Esophagus squamous epithelium (tissue), 5 donors: Measurements from ENCODE around the gene GGN. TPM values are rescaled to one million over a fixed set of nuclear protein-coding genes. Genes with fewer than 3 reads are reported as not detected.
"Not testable (repeated sequence)": the region's sequence is repeated elsewhere in the genome, so short reads cannot be mapped to it uniquely, and the experiment has no call there.

ENCODE experiments used
- DNase-seq: peaks from one replicate; lab custom pipeline; 2025; lab: John Stamatoyannopoulos, UW
- H3K27ac ChIP-seq, 4 donors: fragments of 200-600 bp; sonication (generic); one replicate each; pipeline ENCODE4 v1.5.1; 2016 to 2019; ENCODE audit warnings: mild to moderate bottlenecking in 1 of 4
- H3K27me3 ChIP-seq, 4 donors: fragments of 200-600 bp; sonication (generic); 1 replicate in 3 of 4; 2 replicates in 1 of 4; pipeline versions ENCODE4 v1.5.1 to v1.6.0; 2017 to 2021; ENCODE audit warnings: antibody characterized with exemption in 1 of 4
- H3K36me3 ChIP-seq, 3 donors: fragments of 200-600 bp; sonication (generic); one replicate each; pipeline ENCODE4 v1.5.1; 2016 to 2019
- H3K4me1 ChIP-seq, 3 donors: fragments of 200-600 bp; sonication (generic); one replicate each; pipeline ENCODE4 v1.5.1; 2017 to 2019
- H3K4me3 ChIP-seq, 4 donors: fragments of 200-600 bp; sonication (generic); 1 replicate in 3 of 4; 2 replicates in 1 of 4; pipeline ENCODE4 v1.5.1; 2016 to 2019; ENCODE audit warnings: mild to moderate bottlenecking in 2 of 4, moderate library complexity in 1 of 4
- H3K9me3 ChIP-seq, 3 donors: fragments of 200-600 bp; sonication (generic); one replicate each; pipeline ENCODE4 v1.5.1; 2016 to 2019
- POLR2A ChIP-seq, 4 donors: fragments of 450-650 bp; IDR thresholded peaks; one replicate each; pipeline ENCODE4 v1.6.1; 2017; ENCODE audit warnings: antibody characterized with exemption in 4 of 4, mild to moderate bottlenecking in 4 of 4, moderate library complexity in 3 of 4
- WGBS, 2 donors: methylation state at CpG; one replicate each; pipeline ENCODE4 v1.1.5; 2018; 5-methylcytosine and 5-hydroxymethylcytosine counted together
- intact Hi-C: fragments of 100-400 bp; cut with DNase I; formaldehyde crosslinking; loops from one replicate; pipeline ENCODE4 v1.15.0; 2022
- total RNA-seq, 4 donors: library from RNA; depleted of rRNA; stranded (reverse); fragments of >200 nt; gene quantifications; one replicate each; pipeline ENCODE4 v1.1.0, GENCODE V29; 2016
- TF ChIP-seq, protein P1 (sequence below), 6 experiments: fragments of 450-650 bp in 4 of 6; fragments of 200-600 bp in 2 of 6; sonication (generic) in 2 of 6; IDR thresholded peaks; one replicate each; pipeline ENCODE4 v1.5.1; 2016 to 2019; ENCODE audit warnings: antibody characterized with exemption in 6 of 6, mild to moderate bottlenecking in 4 of 6, moderate library complexity in 4 of 6
- donor health status: DM: yes; HTN: yes; CAD: no.

Gene GGN
- total RNA-seq, 4 donors from 2014 or later = 0.15 TPM; not detected in 3

DNA sequence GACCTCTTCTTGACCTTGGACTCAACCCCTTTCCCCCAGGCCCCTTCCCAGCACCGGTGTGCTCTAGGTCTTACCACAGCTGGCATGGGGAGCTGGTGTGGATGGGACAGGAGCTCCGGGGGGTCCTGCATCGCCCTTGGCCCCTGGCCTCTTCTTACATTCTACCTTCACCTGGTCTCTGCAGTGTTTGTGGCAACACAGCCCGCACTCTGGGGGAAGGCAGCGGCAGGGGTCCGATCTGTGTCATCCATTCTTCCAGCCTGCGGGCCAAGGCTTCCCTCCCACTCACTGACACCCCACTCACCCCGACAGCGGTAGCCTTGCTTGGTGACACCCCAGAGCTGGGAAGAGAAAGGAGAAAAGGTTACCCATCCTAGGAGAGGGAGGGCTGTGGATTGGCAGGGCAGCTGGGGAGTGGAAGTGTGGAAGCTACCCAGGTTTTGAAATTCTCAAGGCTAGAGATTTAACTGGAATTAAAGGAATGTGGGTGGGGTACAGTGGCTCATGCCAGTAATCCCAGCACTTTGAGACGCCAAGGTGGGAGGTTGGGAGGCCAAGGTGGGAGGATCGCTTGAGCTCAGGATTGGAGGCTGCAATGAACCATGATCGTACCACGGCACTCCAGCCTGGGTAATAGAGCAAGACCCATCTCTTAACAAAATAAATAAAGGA, 23.3 kb upstream of the GGN start:
- WGBS, 2 donors = 79 to 81% methylated on average over 7 to 10 of the region's 13 CpGs
- Histone ChIP-seq H3K4me1 (no peaks in the 10 kb centered on the region), H3K9me3 (no peaks in the 10 kb centered on the region), H3K36me3 (peaks cover 0 to 32% (median 0%) of the 10 kb centered on the region in 3 donors), H3K27me3 (no peaks in the 10 kb centered on the region), H3K4me3 (no peak overlapping the region), H3K27ac (no peak overlapping the region)
- intact Hi-C loops = no loop called here
- TF ChIP-seq POLR2A (IDR thresholded peaks at IDR 0.05) = no peak
- TF ChIP-seq, protein P1, sequence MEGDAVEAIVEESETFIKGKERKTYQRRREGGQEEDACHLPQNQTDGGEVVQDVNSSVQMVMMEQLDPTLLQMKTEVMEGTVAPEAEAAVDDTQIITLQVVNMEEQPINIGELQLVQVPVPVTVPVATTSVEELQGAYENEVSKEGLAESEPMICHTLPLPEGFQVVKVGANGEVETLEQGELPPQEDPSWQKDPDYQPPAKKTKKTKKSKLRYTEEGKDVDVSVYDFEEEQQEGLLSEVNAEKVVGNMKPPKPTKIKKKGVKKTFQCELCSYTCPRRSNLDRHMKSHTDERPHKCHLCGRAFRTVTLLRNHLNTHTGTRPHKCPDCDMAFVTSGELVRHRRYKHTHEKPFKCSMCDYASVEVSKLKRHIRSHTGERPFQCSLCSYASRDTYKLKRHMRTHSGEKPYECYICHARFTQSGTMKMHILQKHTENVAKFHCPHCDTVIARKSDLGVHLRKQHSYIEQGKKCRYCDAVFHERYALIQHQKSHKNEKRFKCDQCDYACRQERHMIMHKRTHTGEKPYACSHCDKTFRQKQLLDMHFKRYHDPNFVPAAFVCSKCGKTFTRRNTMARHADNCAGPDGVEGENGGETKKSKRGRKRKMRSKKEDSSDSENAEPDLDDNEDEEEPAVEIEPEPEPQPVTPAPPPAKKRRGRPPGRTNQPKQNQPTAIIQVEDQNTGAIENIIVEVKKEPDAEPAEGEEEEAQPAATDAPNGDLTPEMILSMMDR (IDR thresholded peaks at IDR 0.05) = no peak
- no peak for DNase-seq

DNA sequence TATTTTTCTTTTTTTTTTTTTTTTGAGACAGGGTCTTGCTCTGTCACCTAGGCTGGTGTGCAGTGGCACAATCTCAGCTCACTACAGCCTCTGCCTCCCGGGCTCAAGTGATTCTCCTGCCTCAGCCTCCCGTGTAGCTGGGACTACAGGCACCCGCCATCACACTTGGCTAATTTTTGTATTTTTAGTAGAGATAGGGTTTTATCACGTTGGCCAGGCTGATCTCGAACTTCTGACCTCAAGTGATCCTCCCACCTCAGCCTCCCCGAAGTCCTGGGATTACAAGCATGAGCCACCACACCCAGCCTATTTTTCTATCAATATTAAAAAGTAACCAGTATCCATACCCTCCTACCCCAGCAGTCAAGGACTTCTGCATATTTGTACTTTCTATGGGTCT, 22.6 kb upstream of the GGN start:
- H3K27ac ChIP-seq, DNase-seq, H3K9me3 ChIP-seq, intact Hi-C loops, H3K4me1 ChIP-seq, H3K27me3 ChIP-seq, H3K4me3 ChIP-seq: not testable (repeated sequence)
- H3K36me3 ChIP-seq = peaks cover 0 to 40% (median 3%) of the 10 kb centered on the region in 3 donors
- 69 to 74% methylated on average over 4 to 6 of the region's 6 CpGs for WGBS, 2 donors

DNA sequence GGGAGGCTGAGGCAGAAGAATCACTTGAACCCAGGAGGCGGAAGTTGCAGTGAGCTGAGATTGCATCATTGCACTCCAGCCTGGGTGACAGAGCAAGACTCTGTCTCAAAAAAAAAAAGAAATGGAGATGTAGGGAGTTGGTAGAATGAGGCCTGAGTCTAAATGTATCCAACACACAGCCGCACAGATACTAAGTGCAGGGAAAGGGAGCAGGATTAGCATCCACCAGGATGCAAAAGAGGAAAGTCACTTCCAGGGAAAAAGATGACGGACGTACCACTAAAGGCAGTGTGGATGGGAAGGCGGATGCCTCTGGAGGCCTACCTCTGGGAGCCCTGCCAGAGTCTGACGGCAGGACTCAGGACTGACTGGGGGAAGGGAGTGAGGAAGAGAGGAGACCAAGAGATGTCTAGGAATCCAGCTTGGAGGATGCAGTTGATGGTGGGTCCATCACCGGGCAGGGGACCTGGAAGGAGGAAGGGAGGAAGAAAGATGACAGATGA, 21.8 kb upstream of the GGN start:
- intact Hi-C loops = no loop called here
- no peaks in the 10 kb centered on the region for H3K9me3 ChIP-seq
- H3K4me3 ChIP-seq = no peak overlapping the region
- peaks cover 0 to 3% (median 0%) of the 10 kb centered on the region in 3 donors for H3K4me1 ChIP-seq
- H3K27me3 ChIP-seq = no peaks in the 10 kb centered on the region
- WGBS, 2 donors = 54 to 61% methylated on average over 7 of the region's 7 CpGs
- DNase-seq = no peak
- TF ChIP-seq POLR2A (IDR thresholded peaks at IDR 0.05) = no peak
- TF ChIP-seq, protein P1 (IDR thresholded peaks at IDR 0.05) = no peak
- no peak overlapping the region for H3K27ac ChIP-seq
- H3K36me3 ChIP-seq = peaks cover 0 to 47% (median 9%) of the 10 kb centered on the region in 3 donors

DNA sequence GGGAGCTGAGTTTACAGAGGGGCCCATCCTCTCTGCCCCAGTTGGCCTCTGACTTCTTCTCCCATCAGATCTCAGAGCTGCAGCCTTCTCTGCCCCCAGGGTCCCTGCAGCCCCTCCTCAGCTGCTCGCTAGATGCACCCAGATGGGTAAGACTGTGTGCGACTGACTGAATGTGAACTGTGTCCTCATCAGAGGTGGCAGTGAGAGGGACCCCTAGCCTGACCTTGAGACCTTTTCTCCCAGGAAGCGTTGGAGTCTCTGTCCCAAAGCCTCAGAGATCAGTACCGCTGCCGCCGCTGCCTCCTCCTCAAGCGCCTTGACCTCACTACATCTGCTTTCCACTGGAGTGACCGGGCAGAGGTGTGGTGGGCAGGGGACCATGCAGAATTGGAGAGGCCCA, 17.4 kb upstream of the GGN start:
- Histone ChIP-seq H3K4me3 (no peak overlapping the region), H3K27ac (no peak overlapping the region), H3K27me3 (peaks cover 0 to 7% (median 0%) of the 10 kb centered on the region in 4 donors), H3K4me1 (peaks cover 5 to 20% (median 11%) of the 10 kb centered on the region in 3 donors), H3K9me3 (no peaks in the 10 kb centered on the region), H3K36me3 (peaks cover 0 to 48% (median 9%) of the 10 kb centered on the region in 3 donors)
- no peak for DNase-seq
- TF ChIP-seq, protein P1 (IDR thresholded peaks at IDR 0.05) = no peak
- TF ChIP-seq POLR2A (IDR thresholded peaks at IDR 0.05) = no peak
- WGBS, 2 donors = 85 to 97% methylated on average over 6 to 8 of the region's 8 CpGs
- intact Hi-C loops = no loop called here

DNA sequence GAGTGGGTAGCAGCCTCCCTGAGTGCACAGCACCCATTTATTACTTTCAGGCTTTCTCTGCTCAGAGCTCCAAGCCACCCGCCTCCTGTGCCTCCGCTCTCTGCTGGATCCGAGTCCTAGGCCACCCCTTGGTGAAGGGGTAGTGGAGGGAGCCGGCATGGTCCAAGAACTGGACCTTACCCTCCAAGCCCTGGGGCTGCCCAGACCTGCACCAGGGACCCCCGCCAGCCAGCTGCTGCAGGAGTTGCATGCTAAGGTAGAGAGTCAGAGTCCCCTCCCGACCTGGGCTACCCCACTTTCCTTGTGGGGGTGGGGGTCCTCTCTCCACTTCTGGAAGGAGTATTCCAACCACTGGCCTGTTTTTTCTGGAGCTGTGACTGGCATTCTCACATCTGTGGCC, 17.0 kb upstream of the GGN start:
- Histone ChIP-seq H3K4me3 (no peak overlapping the region), H3K27ac (no peak overlapping the region), H3K36me3 (peaks cover 0 to 48% (median 9%) of the 10 kb centered on the region in 3 donors), H3K9me3 (no peaks in the 10 kb centered on the region), H3K27me3 (peaks cover 0 to 11% (median 0%) of the 10 kb centered on the region in 4 donors), H3K4me1 (peaks cover 5 to 20% (median 11%) of the 10 kb centered on the region in 3 donors)
- TF ChIP-seq, protein P1 (IDR thresholded peaks at IDR 0.05) = no peak
- TF ChIP-seq POLR2A (IDR thresholded peaks at IDR 0.05) = no peak
- intact Hi-C loops = no loop called here
- WGBS, 2 donors = 100% methylated on average over 1 to 3 of the region's 6 CpGs
- no peak for DNase-seq
